ENCODE data around the gene ZBTB8A. TPM values are rescaled to one million over a fixed set of nuclear protein-coding genes. Genes with fewer than 3 reads are reported as not detected.
"Not testable (repeated sequence)": the region's sequence is repeated elsewhere in the genome, so short reads cannot be mapped to it uniquely, and the experiment has no call there.

ZBTB8A gene
- total RNA-seq, 1 donor from 2014 or later = 38.1 TPM

DNA sequence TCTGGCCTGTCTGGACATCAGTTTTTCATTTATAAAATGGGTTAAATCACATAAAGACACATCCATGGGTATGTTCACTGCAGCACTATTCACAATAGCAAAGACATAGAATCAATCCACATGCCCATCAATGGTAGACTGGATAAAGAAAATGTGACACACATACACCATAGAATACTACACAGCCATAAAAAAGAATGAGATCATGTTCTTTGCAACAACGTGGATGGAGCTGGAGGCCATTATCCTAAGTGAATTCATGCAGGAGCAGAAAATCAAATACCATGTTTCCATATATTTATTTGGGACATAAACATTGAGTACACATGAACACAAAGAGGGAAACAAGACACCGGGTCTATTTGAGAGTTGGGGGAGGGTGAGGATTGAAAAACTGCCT is 83.0 kb downstream of the ZBTB8A start:
- no peak for DNase-seq

DNA sequence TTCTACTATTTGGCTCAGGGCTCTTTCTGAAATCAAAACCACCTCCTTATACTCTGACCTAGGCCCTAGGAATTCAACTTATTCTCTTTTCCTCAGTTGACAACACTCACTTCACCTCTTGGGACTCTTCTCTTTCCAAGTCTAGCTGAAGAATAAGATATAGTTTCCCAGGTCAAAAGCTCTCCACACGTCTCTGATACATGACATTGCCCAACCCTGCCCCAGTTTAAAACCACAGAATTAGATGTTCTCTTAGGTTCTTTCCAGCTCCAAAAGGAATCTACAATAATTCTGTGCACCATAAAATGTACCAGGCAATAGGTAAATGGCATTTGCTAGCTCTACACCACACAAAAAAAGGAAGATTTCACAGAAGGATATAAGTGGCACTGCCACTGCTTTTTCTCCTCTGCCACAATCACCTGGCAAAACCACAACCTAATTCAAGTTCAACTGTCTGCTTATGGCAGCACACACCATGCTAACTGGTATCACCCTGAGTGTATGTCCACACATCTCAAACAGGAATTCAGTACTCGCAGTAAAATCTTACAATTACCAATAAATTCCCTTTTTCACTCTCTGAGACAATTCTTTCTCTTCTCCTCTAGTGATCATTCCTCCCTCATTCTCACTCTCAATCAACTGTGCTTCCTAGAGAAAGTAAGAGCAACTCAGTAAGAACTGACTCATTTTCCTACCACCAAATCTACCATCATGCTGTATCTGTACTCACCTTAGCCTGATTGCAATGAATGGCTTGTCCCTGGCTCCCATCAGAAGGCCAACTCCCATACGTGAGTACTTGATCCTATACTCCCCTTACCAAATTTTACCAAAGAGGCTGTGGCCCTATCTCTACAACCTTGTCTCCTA is 83.8 kb downstream of the ZBTB8A start:
- DNase-seq = no peak

GRCh38 chr1:32623775-32624174 is 84.5 kb downstream of the ZBTB8A start:
- no peak for DNase-seq

DNA sequence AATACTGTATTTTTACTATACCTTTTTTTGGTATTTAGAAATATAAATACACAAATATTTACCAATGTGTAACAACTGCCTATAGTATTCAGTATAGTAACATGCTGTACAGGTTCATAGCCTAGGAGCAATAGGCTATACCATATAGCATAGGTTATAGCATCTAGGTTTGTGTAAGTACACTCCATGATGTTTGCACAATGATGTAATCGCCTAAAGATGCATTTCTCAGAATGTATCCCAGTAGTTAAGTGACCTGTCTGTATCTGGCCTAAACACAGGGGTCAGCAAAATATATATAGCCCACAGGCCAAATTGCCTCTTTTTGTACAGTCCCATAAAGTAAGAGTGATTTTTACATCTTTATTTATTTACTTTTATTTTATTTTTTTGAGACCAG is 86.9 kb downstream of the ZBTB8A start:
- no peak for DNase-seq

- no peak for DNase-seq
Observed at GRCh38 chr1:32627596-32628162, 88.5 kb downstream of the ZBTB8A start.

- not testable (repeated sequence) for DNase-seq
Observed at GRCh38 chr1:32630173-32630572, 90.9 kb downstream of the ZBTB8A start.

DNA sequence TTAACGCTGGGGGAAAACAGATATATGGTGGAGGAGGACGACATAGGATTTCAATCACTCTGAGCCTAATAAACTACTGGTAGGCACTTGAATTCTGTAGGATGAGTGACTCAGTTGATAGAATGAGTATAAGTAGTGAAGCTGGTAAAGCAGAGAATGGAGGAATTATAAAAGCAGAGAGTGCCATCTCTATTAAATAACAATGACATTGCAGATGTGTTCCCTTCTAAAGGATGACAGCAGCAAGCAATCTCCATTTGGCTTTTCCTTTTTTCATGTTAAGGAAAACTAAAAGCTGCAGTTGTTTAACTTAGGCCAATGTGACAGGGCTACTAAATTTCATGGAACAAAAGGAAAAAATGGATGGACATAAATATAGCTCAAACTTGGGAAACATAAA is 93.6 kb downstream of the ZBTB8A start:
- no peak for DNase-seq

DNA sequence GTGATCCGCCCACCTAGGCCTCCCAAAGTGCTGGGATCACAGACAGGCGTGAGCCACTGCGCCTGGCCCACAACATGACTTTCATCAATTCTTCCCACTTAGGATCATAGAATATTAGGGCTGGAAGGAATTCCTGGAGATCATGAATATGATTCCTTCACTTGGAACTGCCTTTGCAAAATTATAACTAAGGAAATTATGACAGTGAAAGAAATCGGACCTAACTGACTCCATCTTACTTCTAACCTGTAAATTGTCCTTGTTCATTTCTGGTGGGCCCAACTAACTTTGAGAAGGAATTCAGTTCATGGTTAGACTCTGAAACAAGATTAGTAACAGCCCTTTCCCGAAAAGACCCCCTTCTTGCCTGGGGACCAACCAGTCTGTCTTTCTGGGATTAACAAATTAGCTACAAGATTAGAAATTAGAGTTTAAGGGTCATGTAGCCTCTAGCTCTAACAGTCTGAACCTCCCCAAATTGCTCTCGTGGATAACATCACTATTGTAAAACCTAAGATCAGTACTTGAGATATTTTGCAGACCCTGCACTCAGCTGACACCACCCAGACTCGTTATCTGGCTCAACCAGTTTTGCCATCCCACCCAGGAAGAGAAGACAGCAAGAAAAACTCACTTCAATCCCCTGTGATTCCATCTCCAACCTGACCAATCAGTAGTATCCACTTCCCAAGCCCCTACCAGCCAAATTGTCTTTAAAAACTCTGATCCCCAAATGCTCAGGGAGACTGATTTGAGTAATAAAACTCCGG is 96.5 kb downstream of the ZBTB8A start:
- DNase-seq = no peak

GRCh38 chr1:32636914-32637645 is 97.9 kb downstream of the ZBTB8A start:
- no peak for DNase-seq

DNA sequence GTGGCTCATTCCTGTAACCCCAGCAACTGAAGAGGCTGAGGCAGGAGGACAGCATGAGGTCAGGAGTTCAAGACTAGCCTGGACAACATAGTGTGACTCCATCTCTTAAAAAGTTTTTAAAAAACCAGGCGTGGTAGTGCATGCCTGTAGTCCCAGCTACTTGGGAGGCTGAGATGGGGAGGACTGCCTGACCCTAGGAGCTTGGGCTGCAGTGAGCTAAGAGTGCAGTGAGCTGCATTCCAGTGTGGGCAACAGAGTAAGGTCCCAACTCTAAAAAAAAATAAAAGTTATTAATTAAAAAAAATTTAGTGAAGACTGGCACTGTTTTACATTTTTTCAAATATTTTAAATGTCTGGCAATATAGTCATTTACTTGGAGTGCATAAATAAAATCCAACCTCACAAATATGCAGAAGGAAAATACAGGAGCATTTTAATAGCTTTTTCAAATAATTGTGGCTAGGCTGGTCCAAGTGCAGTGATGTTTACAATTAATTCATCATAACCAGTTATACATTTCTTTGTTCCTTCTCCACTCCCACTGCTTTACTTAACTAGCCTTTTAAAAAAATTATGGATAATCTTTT is 100.4 kb downstream of the ZBTB8A start:
- no peak for DNase-seq

GRCh38 chr1:32642292-32642827 is 103.1 kb downstream of the ZBTB8A start:
- not testable (repeated sequence) for DNase-seq

DNA sequence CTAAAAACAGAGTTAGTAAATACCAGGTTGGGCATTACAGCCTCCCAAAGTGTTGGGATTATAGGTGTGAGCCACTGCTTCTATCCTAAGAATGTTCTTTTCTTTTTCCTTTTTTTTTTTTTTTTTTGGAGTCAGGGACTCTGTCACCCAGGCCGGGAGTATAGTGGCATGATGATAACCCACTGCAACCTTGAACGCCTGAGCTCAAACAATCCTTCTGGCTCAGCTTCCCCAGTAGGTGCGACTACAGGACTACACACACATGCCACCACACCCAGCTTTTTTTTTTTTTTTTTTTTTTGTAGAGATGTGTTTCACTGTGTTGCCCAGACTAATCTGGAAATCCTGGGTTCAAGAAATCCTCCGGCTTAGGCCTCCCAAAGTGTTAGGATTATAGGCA is 105.2 kb downstream of the ZBTB8A start:
- DNase-seq = no peak

GRCh38 chr1:32647308-32648134 is 108.3 kb downstream of the ZBTB8A start:
- DNase-seq = no peak

DNA sequence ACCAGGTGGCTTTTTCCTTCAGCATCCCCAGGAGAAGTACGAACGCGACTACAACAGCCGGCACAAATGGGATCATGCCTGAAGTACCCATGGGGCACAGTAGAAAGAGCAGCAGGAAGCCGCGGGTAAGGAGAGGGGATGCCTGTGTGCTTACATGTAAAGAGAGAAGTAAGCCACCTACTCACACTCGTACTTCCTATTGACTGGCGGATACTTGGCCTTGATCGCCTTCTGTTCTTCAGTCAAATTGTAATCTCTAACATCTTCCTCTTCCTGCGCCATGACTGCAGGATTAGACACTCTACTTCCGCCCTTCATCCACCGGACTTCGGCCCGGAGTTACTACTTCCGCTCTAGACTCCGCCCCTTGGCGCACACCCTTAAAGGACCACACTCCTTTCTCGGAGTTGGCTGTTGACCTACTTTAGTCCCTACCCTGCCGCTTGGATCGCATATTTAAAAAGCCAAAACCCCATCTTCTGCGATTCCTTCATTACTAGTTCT is 111.1 kb downstream of the ZBTB8A start, which contains the start of gene ZBTB8OS:
ZBTB8OS (minus strand) TSS at position 303 of the 504 bp plus-strand sequence; CDS start at position 282, 21 bp downstream.
- DNase-seq = peak; percentile 84

DNA sequence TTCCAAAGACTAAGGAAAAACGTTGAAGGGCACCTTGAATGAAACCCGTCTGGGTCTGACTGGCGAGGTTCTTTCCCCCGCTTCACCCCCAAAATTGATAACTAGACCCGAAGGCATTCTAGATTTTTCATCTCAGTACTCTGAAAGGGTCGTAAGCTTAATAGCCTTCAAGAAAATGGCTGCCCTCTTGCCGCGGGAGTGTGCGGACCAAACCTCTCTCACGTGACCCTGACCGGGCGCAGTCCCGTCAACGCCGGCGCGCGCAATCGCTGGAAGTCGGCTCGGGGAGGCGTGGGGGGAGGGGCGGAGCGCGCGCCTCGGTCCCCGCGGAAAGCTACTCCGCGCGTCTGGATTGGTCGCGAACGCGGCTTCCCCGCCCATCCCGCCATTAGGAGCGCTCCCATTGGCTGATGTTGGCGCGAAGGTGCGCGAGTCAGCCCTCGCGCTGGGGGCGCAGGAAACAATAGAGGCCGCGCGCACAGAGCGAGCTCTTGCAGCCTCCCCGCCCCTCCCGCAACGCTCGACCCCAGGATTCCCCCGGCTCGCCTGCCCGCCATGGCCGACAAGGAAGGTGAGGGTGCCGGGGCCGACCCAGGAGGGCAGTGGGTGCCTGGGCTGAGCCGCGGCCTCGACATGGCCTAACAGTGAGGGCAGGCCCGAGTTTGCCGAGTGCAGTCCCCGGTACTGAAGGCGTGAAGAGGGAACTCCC is 111.7 kb downstream of the ZBTB8A start, which contains the start of gene RBBP4:
RBBP4 (plus strand) TSS at position 457 of the 709 bp plus-strand sequence; CDS start at position 556, 99 bp downstream.
- peak; percentile 96 for DNase-seq

DNA sequence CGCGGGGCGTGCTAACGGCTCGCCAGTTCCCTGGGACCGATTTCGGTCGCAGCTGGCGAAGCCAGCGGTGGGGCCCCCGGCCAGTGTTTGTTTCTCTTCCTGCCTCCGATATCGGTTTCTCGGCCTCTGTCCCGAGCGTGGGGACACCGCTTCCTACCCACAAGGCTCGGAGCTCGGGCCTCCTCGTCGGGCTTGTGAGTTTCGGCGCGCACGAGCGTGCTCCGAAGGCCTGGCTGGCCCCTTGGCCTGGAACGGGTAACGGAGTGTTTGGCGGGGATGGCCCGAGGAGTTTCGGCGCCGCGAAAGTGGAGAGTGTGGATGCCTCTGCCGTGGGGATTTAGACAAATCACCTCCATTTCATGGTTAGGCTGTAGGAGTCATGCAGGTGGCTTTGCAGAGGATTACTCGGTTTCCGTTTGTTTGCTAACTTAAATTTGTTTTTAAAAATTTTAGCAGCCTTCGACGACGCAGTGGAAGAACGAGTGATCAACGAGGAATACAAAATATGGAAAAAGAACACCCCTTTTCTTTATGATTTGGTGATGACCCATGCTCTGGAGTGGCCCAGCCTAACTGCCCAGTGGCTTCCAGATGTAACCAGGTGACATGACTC is 112.3 kb downstream of the ZBTB8A start:
- DNase-seq = no peak

DNA sequence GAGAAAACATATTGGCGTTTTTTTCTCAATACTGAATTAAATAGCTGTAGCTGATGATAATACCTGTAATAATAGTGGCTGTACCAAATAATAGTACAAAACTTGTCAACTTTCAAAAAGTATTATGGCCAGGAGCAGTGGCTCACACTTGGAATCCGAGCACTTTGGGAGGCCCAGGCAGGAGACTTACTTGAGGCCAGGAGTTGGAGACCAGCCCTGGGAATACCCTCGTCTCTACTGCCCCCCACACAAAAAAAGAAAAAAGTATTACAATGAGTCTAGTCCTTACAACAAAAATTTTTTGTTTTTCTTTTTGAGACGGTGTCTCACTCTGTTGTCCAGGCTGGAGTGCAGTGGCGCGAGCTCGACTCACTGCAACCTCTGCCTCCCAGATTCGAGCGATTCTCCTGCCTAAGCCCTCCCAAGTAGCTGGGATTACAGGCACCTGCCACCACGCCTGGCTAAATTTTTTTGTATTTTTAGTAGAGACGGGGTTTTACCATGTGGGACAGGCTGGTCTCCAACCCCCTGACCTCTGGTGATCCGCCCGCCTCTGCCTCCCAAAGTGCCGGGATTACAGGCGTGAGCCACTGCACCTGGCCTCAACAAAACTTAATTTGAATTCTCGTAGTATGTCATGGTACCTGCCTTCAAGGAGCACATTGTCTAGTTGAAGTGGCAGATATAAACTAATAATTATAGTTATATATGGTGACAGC is 113.2 kb downstream of the ZBTB8A start:
- DNase-seq = no peak

All from occipital lobe (tissue), 2 donors.